Nephron (organoid): ENCODE data around the gene B3GNT3.
A peak's percentile ranks its signal among the peaks of the same experiment; 100 is the strongest.

Experiments
- H3K27ac Mint-ChIP-seq, 3 experiments: 2 replicates each; pipeline ENCODE4 v1.8.0; 2020; ENCODE audit warnings: mixed read lengths in 3 of 3, mild to moderate bottlenecking in 2 of 3, moderate library complexity in 1 of 3
- H3K27me3 Mint-ChIP-seq: 2 replicates; pipeline ENCODE4 v1.8.0; 2021; ENCODE audit warnings: low read depth, mild to moderate bottlenecking, moderate library complexity, mixed read lengths
- H3K36me3 Mint-ChIP-seq: 2 replicates; pipeline ENCODE4 v1.8.0; 2020; ENCODE audit warnings: low read depth, mixed read lengths
- H3K4me1 Mint-ChIP-seq: 2 replicates; pipeline ENCODE4 v1.8.0; 2020; ENCODE audit warnings: mixed read lengths
- H3K4me3 Mint-ChIP-seq, 3 experiments: 2 replicates each; pipeline ENCODE4 v1.8.0; 2020; ENCODE audit warnings: mild to moderate bottlenecking in 3 of 3, mixed read lengths in 3 of 3, moderate library complexity in 2 of 3
- H3K9me3 Mint-ChIP-seq: 2 replicates; pipeline ENCODE4 v1.8.0; 2020; ENCODE audit warnings: mixed read lengths
- TF ChIP-seq, protein P1 (sequence below), 3 experiments: fragments of 200-600 bp; sonication (generic); IDR thresholded peaks; one replicate each; pipeline ENCODE4 v1.5.0; 2021; ENCODE audit warnings: antibody characterized with exemption in 3 of 3; ENCODE audit not compliant: unreplicated experiment in 3 of 3

Gene B3GNT3

DNA sequence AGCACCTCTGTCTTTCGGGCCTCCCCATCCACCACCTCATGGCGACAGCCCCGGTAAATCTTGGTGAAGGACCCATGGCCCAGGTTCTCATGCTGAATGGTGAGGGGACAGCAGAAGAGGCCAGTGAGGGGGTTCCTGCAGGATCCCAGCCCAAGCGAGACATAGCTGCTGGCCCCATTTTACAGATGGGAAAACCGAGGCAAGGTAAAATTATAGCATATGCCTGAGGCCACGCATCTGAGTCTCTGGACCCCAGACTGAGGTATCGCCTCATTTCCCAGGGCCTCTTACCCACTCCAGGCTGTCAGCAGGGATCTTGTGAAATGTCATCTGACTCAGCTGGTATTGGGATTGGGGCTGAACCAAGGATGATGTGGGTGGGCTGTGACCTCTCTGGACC lies 43.0 kb downstream of the B3GNT3 start:
- H3K4me3 Mint-ChIP-seq = no peak overlapping the region
- no peak overlapping the region for H3K27ac Mint-ChIP-seq
- peaks cover 58% of the 10 kb centered on the region for H3K27me3 Mint-ChIP-seq
- no peaks in the 10 kb centered on the region for H3K9me3 Mint-ChIP-seq
- H3K4me1 Mint-ChIP-seq = no peaks in the 10 kb centered on the region
- H3K36me3 Mint-ChIP-seq = no peaks in the 10 kb centered on the region
- TF ChIP-seq, protein P1, sequence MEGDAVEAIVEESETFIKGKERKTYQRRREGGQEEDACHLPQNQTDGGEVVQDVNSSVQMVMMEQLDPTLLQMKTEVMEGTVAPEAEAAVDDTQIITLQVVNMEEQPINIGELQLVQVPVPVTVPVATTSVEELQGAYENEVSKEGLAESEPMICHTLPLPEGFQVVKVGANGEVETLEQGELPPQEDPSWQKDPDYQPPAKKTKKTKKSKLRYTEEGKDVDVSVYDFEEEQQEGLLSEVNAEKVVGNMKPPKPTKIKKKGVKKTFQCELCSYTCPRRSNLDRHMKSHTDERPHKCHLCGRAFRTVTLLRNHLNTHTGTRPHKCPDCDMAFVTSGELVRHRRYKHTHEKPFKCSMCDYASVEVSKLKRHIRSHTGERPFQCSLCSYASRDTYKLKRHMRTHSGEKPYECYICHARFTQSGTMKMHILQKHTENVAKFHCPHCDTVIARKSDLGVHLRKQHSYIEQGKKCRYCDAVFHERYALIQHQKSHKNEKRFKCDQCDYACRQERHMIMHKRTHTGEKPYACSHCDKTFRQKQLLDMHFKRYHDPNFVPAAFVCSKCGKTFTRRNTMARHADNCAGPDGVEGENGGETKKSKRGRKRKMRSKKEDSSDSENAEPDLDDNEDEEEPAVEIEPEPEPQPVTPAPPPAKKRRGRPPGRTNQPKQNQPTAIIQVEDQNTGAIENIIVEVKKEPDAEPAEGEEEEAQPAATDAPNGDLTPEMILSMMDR (IDR thresholded peaks at IDR 0.05; ENCODE audit: unreplicated experiment in 3 of 3) = no peak

DNA sequence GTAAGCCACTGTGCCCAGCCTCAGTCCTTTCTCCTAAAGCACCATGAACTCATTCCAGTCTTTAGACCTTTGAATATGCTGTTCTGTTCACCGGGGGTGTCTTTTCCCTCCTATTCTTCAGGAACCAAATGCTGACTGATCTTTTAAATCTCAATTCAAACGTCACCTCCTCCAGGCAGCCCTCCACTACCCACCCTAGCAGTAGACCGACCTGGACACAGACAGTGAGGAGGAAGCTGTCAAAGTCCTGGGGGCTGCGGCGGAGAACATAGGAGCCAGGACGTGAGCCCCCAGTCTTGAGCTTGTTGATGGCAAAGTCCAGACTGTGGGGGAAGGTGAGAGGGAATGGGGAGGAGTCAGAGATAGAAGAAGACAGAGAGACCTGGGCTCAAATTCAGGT lies 45.1 kb downstream of the B3GNT3 start:
- H3K4me1 Mint-ChIP-seq = peaks cover 4% of the 10 kb centered on the region
- no peaks in the 10 kb centered on the region for H3K36me3 Mint-ChIP-seq
- H3K27me3 Mint-ChIP-seq = peaks cover 57% of the 10 kb centered on the region
- TF ChIP-seq, protein P1 (IDR thresholded peaks at IDR 0.05; ENCODE audit: unreplicated experiment in 3 of 3) = no peak
- H3K9me3 Mint-ChIP-seq = no peaks in the 10 kb centered on the region
- peak overlapping the region in 1 of 3 experiments; percentile 25 for H3K4me3 Mint-ChIP-seq
- no peak overlapping the region for H3K27ac Mint-ChIP-seq

DNA sequence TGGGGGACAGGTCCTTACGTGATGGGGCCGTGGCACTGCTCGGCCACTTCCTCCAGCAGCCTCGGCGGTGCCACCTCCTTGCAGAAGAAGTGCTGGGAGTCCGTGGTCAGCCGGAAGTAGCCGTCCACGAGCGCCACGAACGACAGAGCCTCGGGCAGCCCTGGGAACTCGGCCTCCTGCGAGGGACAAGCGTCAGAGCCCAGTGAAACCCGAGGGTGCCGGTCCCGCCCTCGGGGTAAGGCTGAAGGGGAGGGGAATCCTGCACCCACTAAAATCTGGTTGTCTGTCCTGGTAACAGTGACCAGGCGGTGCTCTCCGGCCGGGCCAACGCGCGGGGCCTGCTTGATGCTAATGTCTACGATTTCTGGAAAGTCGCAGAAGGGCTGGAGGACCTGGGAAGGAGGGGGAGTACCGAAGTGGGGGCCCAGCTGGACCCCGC lies 46.5 kb downstream of the B3GNT3 start:
- peaks cover 54% of the 10 kb centered on the region for H3K27me3 Mint-ChIP-seq
- no peaks in the 10 kb centered on the region for H3K36me3 Mint-ChIP-seq
- peak overlapping the region in 2 of 3 experiments; percentile 56 to 87 for H3K27ac Mint-ChIP-seq
- H3K4me1 Mint-ChIP-seq = peaks cover 4% of the 10 kb centered on the region
- H3K9me3 Mint-ChIP-seq = no peaks in the 10 kb centered on the region
- H3K4me3 Mint-ChIP-seq = peak overlapping the region; percentile 79 to 87 (median 84)
- TF ChIP-seq, protein P1 (IDR thresholded peaks at IDR 0.05; ENCODE audit: unreplicated experiment in 3 of 3) = no peak

DNA sequence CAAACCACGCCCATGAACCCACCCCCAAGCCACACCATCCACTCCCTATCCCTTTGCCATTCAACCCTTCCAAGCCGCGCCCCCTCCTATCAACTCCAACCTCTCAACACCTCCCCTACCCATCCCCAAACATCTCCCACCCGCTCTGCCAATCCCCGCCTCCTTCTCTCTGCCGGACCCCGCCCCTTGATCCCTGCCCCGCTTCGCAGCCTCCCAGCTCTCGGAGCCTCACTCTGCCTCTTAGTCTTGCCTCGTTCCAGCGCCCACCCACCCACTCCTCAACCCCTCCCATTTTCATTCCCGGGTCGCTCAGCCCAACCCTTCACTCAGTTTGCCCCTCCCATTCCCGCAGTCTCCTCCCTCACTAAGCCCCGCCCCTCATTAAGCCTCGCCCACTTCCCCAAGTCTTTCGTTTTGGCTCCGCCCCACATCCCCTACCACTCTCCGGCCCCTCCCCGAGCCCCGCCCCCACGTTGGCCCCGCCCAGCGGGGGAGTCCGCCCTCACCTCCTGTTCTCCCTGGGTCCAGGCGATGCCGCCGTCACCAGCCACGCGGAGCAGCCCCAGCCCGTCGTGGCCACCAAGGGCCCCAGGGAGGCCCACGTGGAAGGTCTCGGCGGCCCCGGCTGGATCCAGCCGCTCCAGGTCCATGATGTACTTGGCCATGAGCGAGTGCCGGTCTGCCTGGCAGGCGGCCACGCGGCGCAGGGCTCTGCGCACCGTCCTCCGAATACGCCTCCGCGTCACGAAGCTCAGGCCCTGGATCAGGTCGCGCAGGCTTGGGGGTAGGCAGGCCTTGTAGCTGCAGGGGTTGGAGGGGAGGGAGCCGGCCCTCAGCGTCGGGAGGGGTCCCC lies 47.1 kb downstream of the B3GNT3 start:
- peaks cover 50% of the 10 kb centered on the region for H3K27me3 Mint-ChIP-seq
- H3K4me1 Mint-ChIP-seq = peaks cover 4% of the 10 kb centered on the region
- H3K4me3 Mint-ChIP-seq = peak overlapping the region; percentile 79 to 87 (median 84)
- TF ChIP-seq, protein P1 (IDR thresholded peaks at IDR 0.05; ENCODE audit: unreplicated experiment in 3 of 3) = no peak
- peak overlapping the region in 2 of 3 experiments; percentile 56 to 87 for H3K27ac Mint-ChIP-seq
- H3K9me3 Mint-ChIP-seq = no peaks in the 10 kb centered on the region
- no peaks in the 10 kb centered on the region for H3K36me3 Mint-ChIP-seq

DNA sequence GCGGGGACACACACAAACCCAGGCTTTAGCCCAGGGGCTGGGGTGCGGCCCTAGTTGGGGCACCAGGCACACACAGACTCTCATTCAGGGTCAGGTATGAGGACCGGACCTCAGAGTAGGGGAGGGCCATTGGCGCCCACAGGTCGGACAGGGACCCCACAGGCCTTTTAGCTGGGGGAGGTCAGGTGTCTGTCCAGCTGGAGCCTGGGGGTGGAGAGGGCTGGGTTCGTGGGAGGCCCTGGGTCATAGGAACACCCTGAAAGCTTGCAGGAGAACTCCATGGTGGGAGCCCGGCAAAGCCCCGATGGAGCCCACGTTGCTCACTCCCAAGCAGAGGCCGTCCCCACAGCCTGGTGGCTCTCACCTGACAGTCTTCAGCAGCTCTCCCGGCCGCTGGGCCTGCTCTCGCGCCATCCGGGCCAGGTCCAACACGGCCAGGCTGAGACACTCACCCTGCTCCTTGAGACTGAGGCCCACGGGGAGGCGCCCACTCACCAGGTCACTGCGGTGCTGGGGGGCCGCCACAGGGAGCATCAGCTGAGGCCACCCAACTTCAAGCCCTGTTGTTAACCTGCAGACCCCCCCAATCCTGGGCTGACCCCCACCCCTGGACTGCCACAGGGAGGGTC lies 47.8 kb downstream of the B3GNT3 start:
- no peaks in the 10 kb centered on the region for H3K36me3 Mint-ChIP-seq
- H3K4me3 Mint-ChIP-seq = peak overlapping the region; percentile 79 to 87 (median 84)
- peaks cover 46% of the 10 kb centered on the region for H3K27me3 Mint-ChIP-seq
- H3K9me3 Mint-ChIP-seq = no peaks in the 10 kb centered on the region
- TF ChIP-seq, protein P1 (IDR thresholded peaks at IDR 0.05; ENCODE audit: unreplicated experiment in 3 of 3) = no peak
- H3K27ac Mint-ChIP-seq = no peak overlapping the region
- H3K4me1 Mint-ChIP-seq = peaks cover 4% of the 10 kb centered on the region
